Measurements from ENCODE around the gene CFAP65. TPM values are rescaled to one million over a fixed set of nuclear protein-coding genes. Genes with fewer than 3 reads are reported as not detected.

CFAP65 gene
- total RNA-seq, 1 donor from 2014 or later: not detected

GRCh38 chr2:218975060-218975777, 66.1 kb downstream of the CFAP65 start:
- no peak overlapping the region for H3K4me3 ChIP-seq
- DNase-seq (ENCODE audit: extremely low spot score in 2 of 2): no peak
- intact Hi-C loops (cut with DNase I): no loop called here
- no peaks in the 10 kb centered on the region for H3K36me3 ChIP-seq
- H3K27me3 ChIP-seq: peaks cover 4% of the 10 kb centered on the region
- H3K4me1 ChIP-seq: peaks cover 6% of the 10 kb centered on the region
- no peaks in the 10 kb centered on the region for H3K9me3 ChIP-seq
- TF ChIP-seq POLR2AphosphoS5 (IDR thresholded peaks at IDR 0.05; ENCODE audit: insufficient read depth in 1 of 2, low read depth in 1 of 2): no peak
- no peak for TF ChIP-seq CTCF (IDR thresholded peaks at IDR 0.05)
- TF ChIP-seq POLR2A (IDR thresholded peaks at IDR 0.05): no peak
- no peak overlapping the region for H3K27ac ChIP-seq

- no peaks in the 10 kb centered on the region for H3K27me3 ChIP-seq
- no peak for DNase-seq (ENCODE audit: extremely low spot score in 2 of 2)
These were observed 70.4 kb downstream of the CFAP65 start for GRCh38 chr2:218970894-218971293.

GRCh38 chr2:218964041-218964771, 77.1 kb downstream of the CFAP65 start:
- peaks cover 9% of the 10 kb centered on the region for H3K27me3 ChIP-seq
- H3K36me3 ChIP-seq: no peaks in the 10 kb centered on the region
- no peak for TF ChIP-seq CTCF (IDR thresholded peaks at IDR 0.05)
- TF ChIP-seq POLR2A (IDR thresholded peaks at IDR 0.05): no peak
- TF ChIP-seq POLR2AphosphoS5 (IDR thresholded peaks at IDR 0.05; ENCODE audit: insufficient read depth in 1 of 2, low read depth in 1 of 2): no peak
- intact Hi-C loops (cut with DNase I): no loop called here
- no peak overlapping the region for H3K4me3 ChIP-seq
- H3K27ac ChIP-seq: no peak overlapping the region
- no peaks in the 10 kb centered on the region for H3K9me3 ChIP-seq
- DNase-seq (ENCODE audit: extremely low spot score in 2 of 2): peak in 1 of 2 donors; percentile 34
- peaks cover 8% of the 10 kb centered on the region for H3K4me1 ChIP-seq

More at GRCh38 chr2:218970894-218971293, 70.4 kb downstream of the CFAP65 start:
- intact Hi-C loops (cut with DNase I): no loop called here
- no peak overlapping the region for H3K4me3 ChIP-seq
- no peak for TF ChIP-seq POLR2A (IDR thresholded peaks at IDR 0.05)
- no peak for TF ChIP-seq POLR2AphosphoS5 (IDR thresholded peaks at IDR 0.05; ENCODE audit: insufficient read depth in 1 of 2, low read depth in 1 of 2)
- no peak for TF ChIP-seq CTCF (IDR thresholded peaks at IDR 0.05)
- no peak overlapping the region for H3K27ac ChIP-seq
- H3K36me3 ChIP-seq: no peaks in the 10 kb centered on the region
- H3K9me3 ChIP-seq: no peaks in the 10 kb centered on the region
- H3K4me1 ChIP-seq: no peaks in the 10 kb centered on the region

- TF ChIP-seq CTCF (IDR thresholded peaks at IDR 0.05): no peak
- no peak for TF ChIP-seq POLR2A (IDR thresholded peaks at IDR 0.05)
- no peak for TF ChIP-seq POLR2AphosphoS5 (IDR thresholded peaks at IDR 0.05; ENCODE audit: insufficient read depth in 1 of 2, low read depth in 1 of 2)
- peaks cover 9% of the 10 kb centered on the region for H3K27me3 ChIP-seq
- no peak overlapping the region for H3K4me3 ChIP-seq
- DNase-seq (ENCODE audit: extremely low spot score in 2 of 2): peak in 1 of 2 donors; percentile 70
- H3K27ac ChIP-seq: no peak overlapping the region
- no peaks in the 10 kb centered on the region for H3K9me3 ChIP-seq
- intact Hi-C loops (cut with DNase I): no loop called here
- no peaks in the 10 kb centered on the region for H3K36me3 ChIP-seq
- H3K4me1 ChIP-seq: peaks cover 8% of the 10 kb centered on the region
These were observed 77.7 kb downstream of the CFAP65 start for GRCh38 chr2:218963601-218964000.

Measured in vagina (tissue), 2 donors.